CD4-positive, alpha-beta T cell treated with Interleukin-4 for 1 hour (primary cell): Measurements from ENCODE around the gene AKT3.

ENCODE experiments used
- DNase-seq, 2 donors: peaks; one replicate each; pipeline ENCODE4 v3.0.0-alpha.2; 2020 to 2022

Gene AKT3

DNA sequence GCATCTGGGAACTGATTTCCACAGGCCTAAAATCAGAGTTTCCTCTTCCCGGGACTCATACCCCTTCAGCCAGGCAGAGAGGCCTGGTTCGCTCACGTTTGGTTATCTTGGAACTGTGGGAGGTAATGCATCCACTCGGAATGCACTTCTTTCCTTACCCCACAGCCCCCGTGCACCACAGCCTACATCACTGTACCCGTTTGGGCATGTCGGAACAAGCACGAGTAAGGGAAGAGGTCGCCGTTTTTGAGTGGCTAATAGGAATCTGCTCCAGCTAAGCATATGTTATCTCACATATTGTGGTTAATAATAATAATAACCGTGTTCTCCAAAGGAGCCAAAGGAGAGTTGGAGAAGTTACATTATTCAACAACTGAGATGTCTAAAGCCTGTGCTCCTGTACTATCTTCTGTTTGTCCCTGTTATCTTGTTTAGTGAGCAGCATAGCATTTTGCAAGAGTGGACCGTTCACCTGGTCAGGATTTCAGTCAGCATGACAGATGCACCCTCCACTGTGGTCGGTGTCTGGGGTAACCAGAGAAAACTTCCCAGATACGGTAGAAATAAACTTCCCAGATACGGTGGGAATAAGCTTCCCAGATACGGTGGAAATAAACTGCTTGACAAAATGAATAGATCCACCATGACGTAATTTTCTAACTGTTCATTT lies 395.6 kb downstream of the AKT3 start:
- no peak for DNase-seq

DNA sequence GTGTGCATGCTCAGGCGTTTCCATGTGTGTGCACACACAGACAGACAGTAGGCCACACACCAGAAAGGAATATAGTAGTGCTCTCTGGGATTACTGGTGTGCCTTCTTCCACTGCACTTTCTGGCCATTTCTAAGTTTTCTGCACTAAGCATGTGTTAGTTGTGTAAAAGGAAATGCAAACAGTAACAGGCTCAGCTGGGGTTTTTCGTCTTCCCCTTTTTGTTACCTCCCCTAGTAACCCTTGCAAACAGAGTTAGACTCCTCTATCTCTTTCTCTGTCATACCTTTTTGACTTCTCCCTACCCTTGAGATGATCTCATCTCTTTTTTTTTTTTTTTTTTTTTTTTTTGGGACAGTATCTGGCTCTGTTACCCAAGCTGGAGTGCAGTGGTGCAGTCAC lies 398.0 kb downstream of the AKT3 start:
- DNase-seq: no peak

GRCh38 chr1:243449373-243449772 lies 400.7 kb downstream of the AKT3 start:
- no peak for DNase-seq

GRCh38 chr1:243447844-243448243 lies 402.2 kb downstream of the AKT3 start:
- no peak for DNase-seq

DNA sequence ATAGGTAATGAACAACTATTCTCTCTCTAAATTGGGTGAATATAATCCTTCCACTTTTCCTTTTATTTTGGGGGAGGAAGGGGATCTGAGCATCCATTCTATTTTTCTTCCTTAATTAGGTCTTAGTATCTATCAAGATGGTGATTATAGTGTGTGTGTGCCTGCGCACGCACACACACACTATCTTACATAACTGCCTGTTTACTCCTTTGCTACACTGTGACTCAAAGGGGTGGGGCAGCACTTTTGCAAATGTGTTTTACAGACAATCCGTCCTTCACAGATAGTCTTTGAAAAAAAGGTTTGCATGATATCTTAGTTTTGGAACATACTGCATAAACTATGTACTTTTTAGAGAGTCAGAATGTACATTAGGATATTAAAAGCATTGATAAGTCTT lies 402.7 kb downstream of the AKT3 start:
- peak; percentile 8 to 50 for DNase-seq

- DNase-seq: no peak
These were observed 406.5 kb downstream of the AKT3 start for GRCh38 chr1:243443557-243443956.

DNA sequence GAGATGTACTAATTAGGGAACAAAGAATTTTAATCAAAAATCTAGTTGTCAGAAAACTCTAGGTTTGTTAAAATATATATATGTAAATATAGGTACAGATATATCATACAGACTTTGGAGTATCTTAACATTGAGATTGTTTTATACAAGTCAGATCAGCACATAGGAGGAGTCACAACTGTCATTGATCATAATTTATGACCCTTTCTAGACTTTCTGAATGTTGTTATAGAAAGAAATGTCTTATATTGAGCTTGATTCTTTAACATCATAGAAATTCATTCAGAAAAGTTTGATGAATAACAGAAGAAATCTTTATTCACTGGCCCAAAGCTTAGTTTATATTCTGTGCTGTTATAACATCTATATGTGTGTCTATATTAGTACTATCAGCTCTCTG lies 408.4 kb downstream of the AKT3 start:
- DNase-seq: no peak

DNA sequence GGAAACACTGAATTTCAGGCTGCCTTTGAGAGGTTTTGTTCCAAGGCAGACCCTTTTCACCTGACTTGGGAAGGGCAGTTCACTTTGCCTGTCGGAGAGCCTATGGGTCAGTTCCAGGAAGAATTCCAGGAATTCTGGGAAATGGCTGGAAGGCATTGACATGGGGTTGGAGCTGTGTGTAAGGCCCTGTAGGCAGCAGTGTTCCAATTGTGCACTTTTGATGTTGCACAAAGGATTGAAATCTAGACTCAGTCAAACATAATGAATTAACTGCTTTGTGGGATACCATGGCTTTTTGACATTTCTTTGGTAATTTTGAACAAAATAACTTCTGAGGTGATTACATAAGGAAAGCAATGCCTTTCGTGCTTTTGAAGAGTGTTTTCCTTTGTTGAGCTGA lies 409.6 kb downstream of the AKT3 start:
- DNase-seq: no peak

DNA sequence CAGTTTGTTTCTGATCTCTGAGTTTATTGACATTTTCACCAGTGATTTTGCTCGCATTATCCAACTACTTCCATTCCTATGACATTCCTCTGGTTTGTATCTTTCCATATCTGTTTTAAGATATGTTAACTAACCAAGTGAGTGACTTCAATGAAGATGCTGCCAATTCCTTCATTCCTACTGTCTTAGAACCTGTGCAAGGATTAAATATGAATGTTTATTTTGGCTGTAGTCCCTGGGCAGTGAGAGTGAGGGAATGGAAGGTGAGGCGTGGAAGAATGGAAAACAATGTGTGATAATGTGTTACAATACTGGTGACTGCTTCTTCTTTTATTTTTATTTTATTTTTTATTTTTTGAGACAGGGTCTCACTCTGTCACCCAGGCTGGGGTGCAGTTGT lies 411.2 kb downstream of the AKT3 start:
- no peak for DNase-seq
